Body of pancreas (tissue), 4 donors: ENCODE measurements around the gene OR10C1. TPM values are rescaled to one million over a fixed set of nuclear protein-coding genes. Genes with fewer than 3 reads are reported as not detected.

Experiments used
- ATAC-seq: fragments of 150-250 bp; one replicate; pipeline ENCODE4 v1.9.1; 2016
- DNase-seq, 4 donors: peaks; one replicate each; pipeline ENCODE4 v3.0.0-alpha.2; 2019
- H3K27ac ChIP-seq, 4 donors: fragments of 200-600 bp; sonication (generic); 1 replicate in 3 of 4; 2 replicates in 1 of 4; pipeline versions ENCODE4 v1.5.1 to v1.6.1; 2016 to 2019; ENCODE audit warnings: mild to moderate bottlenecking in 1 of 4, mixed read lengths in 1 of 4, moderate library complexity in 1 of 4
- H3K27me3 ChIP-seq, 2 donors: fragments of 200-600 bp; sonication (generic); one replicate each; pipeline ENCODE4 v1.6.0; 2016; ENCODE audit warnings: mild to moderate bottlenecking in 1 of 2
- H3K36me3 ChIP-seq, 2 donors: fragments of 200-600 bp; sonication (generic); replicated peaks in 1 of 2; 2 replicates each; pipeline ENCODE4 v1.5.1; 2016; ENCODE audit warnings: low read depth in 2 of 2; ENCODE audit not compliant: insufficient read depth in 1 of 2
- H3K4me1 ChIP-seq: fragments of 200-600 bp; sonication (generic); one replicate; pipeline ENCODE4 v1.6.0; 2016
- H3K4me3 ChIP-seq, 2 donors: fragments of 200-600 bp; sonication (generic); 1 replicate in 1 of 2; 2 replicates in 1 of 2; pipeline ENCODE4 v1.5.1; 2016 to 2019
- H3K9me3 ChIP-seq, 3 donors: fragments of 200-600 bp; sonication (generic); 1 replicate in 2 of 3; 2 replicates in 1 of 3; pipeline ENCODE4 v1.5.1; 2016
- POLR2A ChIP-seq, 3 donors: fragments of 450-650 bp; IDR thresholded peaks; one replicate each; pipeline ENCODE4 v1.6.1; 2016; ENCODE audit warnings: antibody characterized with exemption in 3 of 3, mild to moderate bottlenecking in 2 of 3
- WGBS, 2 donors: methylation state at CpG; one replicate each; pipeline ENCODE4 v1.1.5; 2017; 5-methylcytosine and 5-hydroxymethylcytosine counted together
- intact Hi-C: fragments of 100-400 bp; cut with DNase I; formaldehyde crosslinking; loops from one replicate; pipeline ENCODE4 v1.15.1; 2023
- total RNA-seq, 2 donors: library from RNA; depleted of rRNA; stranded (reverse); fragments of >200 nt; gene quantifications; one replicate each; pipeline ENCODE4 v1.1.0, GENCODE V29; 2016
- TF ChIP-seq, protein P1 (sequence below), 7 experiments: fragments of 450-650 bp in 4 of 7; fragments of 200-600 bp in 3 of 7; sonication (generic) in 3 of 7; IDR thresholded peaks; one replicate each; pipeline ENCODE4 v1.5.1; 2016 to 2019; ENCODE audit warnings: antibody characterized with exemption in 7 of 7

The OR10C1 gene
- total RNA-seq, 2 donors from 2014 or later: not detected

DNA sequence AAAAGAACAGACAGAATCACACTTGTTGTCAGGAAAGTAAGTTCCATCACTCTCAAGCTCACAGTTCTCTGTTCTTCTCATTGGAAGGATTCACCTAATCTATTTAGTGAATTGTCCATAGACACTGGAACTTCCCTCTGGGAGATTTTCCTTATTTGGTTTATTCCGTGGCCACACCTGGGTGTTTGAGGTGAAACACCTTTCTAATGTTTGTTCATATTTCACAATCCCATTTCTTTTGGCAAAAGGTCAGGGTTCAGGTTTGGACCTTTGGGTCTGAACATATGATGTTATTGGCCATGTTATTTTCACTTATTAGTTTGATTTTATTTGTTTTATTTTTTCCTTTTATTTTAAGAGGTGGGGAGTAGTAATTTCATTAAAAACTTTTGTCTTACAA is 44.6 kb downstream of the OR10C1 start:
- Histone ChIP-seq H3K4me1 (no peaks in the 10 kb centered on the region), H3K4me3 (no peak overlapping the region), H3K27me3 (no peaks in the 10 kb centered on the region), H3K27ac (no peak overlapping the region), H3K9me3 (no peaks in the 10 kb centered on the region), H3K36me3 (no peaks in the 10 kb centered on the region)
- 21 to 39% methylated on average over 1 of the region's 1 CpG for WGBS, 2 donors
- DNase-seq (no peak), ATAC-seq (no peak)
- intact Hi-C loops: no loop called here
- TF ChIP-seq POLR2A (IDR thresholded peaks at IDR 0.05): no peak
- TF ChIP-seq, protein P1, sequence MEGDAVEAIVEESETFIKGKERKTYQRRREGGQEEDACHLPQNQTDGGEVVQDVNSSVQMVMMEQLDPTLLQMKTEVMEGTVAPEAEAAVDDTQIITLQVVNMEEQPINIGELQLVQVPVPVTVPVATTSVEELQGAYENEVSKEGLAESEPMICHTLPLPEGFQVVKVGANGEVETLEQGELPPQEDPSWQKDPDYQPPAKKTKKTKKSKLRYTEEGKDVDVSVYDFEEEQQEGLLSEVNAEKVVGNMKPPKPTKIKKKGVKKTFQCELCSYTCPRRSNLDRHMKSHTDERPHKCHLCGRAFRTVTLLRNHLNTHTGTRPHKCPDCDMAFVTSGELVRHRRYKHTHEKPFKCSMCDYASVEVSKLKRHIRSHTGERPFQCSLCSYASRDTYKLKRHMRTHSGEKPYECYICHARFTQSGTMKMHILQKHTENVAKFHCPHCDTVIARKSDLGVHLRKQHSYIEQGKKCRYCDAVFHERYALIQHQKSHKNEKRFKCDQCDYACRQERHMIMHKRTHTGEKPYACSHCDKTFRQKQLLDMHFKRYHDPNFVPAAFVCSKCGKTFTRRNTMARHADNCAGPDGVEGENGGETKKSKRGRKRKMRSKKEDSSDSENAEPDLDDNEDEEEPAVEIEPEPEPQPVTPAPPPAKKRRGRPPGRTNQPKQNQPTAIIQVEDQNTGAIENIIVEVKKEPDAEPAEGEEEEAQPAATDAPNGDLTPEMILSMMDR (IDR thresholded peaks at IDR 0.05): no peak

DNA sequence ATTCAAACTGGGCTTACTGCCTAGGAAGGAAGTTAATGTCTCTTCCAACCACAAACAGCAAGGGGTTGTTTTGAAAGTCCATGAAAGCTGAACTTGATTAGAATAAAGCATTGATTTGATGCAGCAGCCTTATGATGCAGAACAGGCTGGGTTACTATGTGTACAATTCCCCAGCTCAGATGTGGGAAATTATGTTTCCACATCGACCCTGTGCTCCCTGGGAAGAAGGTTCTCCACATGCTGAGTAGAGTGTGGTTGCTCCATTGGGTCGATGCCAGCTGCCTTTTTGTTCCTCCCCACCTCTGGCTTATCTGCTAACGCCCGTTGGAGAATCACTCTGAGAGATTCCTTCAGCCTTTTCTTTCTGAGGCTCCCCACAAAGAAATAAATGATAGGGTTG is 47.5 kb downstream of the OR10C1 start:
- H3K27ac ChIP-seq: no peak overlapping the region
- no peaks in the 10 kb centered on the region for H3K9me3 ChIP-seq
- no peak for ATAC-seq
- no peak for TF ChIP-seq POLR2A (IDR thresholded peaks at IDR 0.05)
- TF ChIP-seq, protein P1 (IDR thresholded peaks at IDR 0.05): no peak
- no peaks in the 10 kb centered on the region for H3K36me3 ChIP-seq
- H3K4me3 ChIP-seq: no peak overlapping the region
- intact Hi-C loops: no loop called here
- H3K4me1 ChIP-seq: no peaks in the 10 kb centered on the region
- DNase-seq: no peak
- H3K27me3 ChIP-seq: no peaks in the 10 kb centered on the region
- 50 to 52% methylated on average over 4 of the region's 4 CpGs for WGBS, 2 donors

DNA sequence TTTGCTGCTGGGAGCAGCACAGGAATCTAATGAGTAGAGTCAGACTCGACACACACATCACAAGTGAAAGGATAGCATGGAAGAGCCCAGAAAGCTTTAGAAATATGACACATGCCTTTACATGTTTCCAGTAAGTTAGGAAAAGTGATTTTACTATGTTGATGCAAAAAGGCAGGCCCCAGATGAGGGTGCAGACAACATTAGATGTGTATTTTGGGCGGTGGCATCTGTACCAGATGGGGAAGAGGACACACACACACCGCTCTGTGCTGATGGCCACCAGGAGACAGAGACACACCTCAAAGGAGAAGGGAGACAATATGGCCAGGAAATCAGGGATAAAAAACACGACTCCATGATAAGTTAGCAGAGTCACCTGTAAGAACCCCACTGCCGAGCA is 48.0 kb downstream of the OR10C1 start:
- 60 to 68% methylated on average over 5 of the region's 5 CpGs for WGBS, 2 donors
- ATAC-seq (no peak), DNase-seq (no peak)
- Histone ChIP-seq H3K36me3 (no peaks in the 10 kb centered on the region), H3K4me1 (no peaks in the 10 kb centered on the region), H3K27me3 (no peaks in the 10 kb centered on the region), H3K9me3 (no peaks in the 10 kb centered on the region), H3K4me3 (no peak overlapping the region), H3K27ac (no peak overlapping the region)
- intact Hi-C loops: no loop called here
- TF ChIP-seq POLR2A (IDR thresholded peaks at IDR 0.05): no peak
- TF ChIP-seq, protein P1 (IDR thresholded peaks at IDR 0.05): no peak

DNA sequence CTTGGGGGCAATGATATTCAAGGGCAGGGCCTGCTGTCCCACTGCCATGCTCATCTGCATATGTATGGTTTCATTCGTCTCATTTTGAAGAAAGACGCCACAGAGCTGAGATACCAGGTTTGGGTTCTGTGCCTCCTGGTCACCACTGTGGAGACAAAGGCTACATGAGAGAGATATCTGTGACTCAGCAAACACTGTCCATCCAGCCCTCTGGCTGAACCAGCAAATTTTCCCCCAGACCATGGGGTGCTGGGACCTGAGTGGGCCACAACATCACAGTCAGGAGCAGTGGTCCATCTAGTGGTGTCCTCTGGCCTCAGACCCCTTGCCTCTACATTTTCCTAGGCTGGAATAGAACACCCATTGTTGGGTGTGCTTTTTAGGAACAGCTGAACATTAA is 48.6 kb downstream of the OR10C1 start, which contains the start of gene MAS1L:
Gene MAS1L (minus strand): TSS at position 297 of the 400 bp plus-strand sequence. CDS start 54 bp downstream, at position 243.
- intact Hi-C loops: no loop called here
- TF ChIP-seq, protein P1 (IDR thresholded peaks at IDR 0.05): no peak
- TF ChIP-seq POLR2A (IDR thresholded peaks at IDR 0.05): no peak
- no peak within 1 kb of the TSS for H3K4me3 ChIP-seq
- no peaks in the 10 kb centered on the region for H3K36me3 ChIP-seq
- H3K27me3 ChIP-seq: no peaks in the 10 kb centered on the region
- ATAC-seq: no peak
- H3K27ac ChIP-seq: no peak within 1 kb of the TSS
- no peaks in the 10 kb centered on the region for H3K9me3 ChIP-seq
- DNase-seq: no peak
- 93 to 97% methylated on average over 2 of the region's 2 CpGs for WGBS, 2 donors
- no peaks in the 10 kb centered on the region for H3K4me1 ChIP-seq

DNA sequence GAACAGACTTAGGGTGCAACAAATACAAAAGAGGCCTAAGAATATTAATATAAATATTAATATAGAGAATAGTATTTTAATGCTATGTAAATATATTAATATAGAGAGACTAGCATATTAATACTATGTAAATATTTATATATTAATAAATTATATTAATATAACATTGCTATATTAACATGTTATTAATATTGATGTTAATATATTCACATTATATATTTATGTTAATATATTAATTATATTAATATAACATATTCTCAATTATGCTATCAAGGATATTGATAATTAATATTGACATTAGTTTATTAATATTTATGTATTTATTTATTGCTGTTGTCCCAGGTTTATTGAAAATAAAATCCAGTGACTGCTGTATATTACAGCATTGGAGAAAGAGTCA is 49.8 kb downstream of the OR10C1 start:
- no peak for TF ChIP-seq POLR2A (IDR thresholded peaks at IDR 0.05)
- TF ChIP-seq, protein P1 (IDR thresholded peaks at IDR 0.05): no peak
- intact Hi-C loops: no loop called here
- Histone ChIP-seq H3K4me1 (no peaks in the 10 kb centered on the region), H3K27me3 (no peaks in the 10 kb centered on the region), H3K9me3 (no peaks in the 10 kb centered on the region), H3K36me3 (no peaks in the 10 kb centered on the region), H3K4me3 (no peak overlapping the region), H3K27ac (no peak overlapping the region)
- ATAC-seq (no peak), DNase-seq (no peak)
